Measurements from ENCODE around the gene EXPH5. TPM values are rescaled to one million over a fixed set of nuclear protein-coding genes. Genes with fewer than 3 reads are reported as not detected.
A peak's percentile ranks its signal among the peaks of the same experiment; 100 is the strongest.

EXPH5 gene
- total and polyA plus RNA-seq, 9 of the 15 experiments (the other 6 are each of a cell fraction or from before 2014, with no cell fraction given), result 1.3 to 8.5 (median 4.8) TPM

GRCh38 chr11:108588287-108588686 is 5.3 kb downstream of the EXPH5 start (continued):
- TF ChIP-seq BRD9 (IDR thresholded peaks at IDR 0.05; ENCODE audit: low read depth, partially characterized antibody) (no peak), GATAD2B (IDR thresholded peaks at IDR 0.05; ENCODE audit: borderline replicate concordance) (0 out of 2 replicates have a peak, but pooled peaks have one; percentile 24), PKNOX1 (IDR thresholded peaks at IDR 0.05) (0 out of 2 replicates have a peak, but pooled peaks have one; percentile 22), USF2 (CRISPR knock-in tag; IDR thresholded peaks at IDR 0.05) (no peak), ADNP (tag; IDR thresholded peaks at IDR 0.05) (0 out of 2 replicates have a peak, but pooled peaks have one; percentile 38), SMARCA4 (IDR thresholded peaks at IDR 0.05) (0 out of 2 replicates have a peak, but pooled peaks have one; percentile 27), KAT7 (CRISPR knock-in tag; IDR thresholded peaks at IDR 0.05; ENCODE audit: borderline replicate concordance) (no peak), ZNF408 (CRISPR knock-in tag; IDR thresholded peaks at IDR 0.05; ENCODE audit: low read depth) (no peak), RCOR1 (IDR thresholded peaks at IDR 0.05; ENCODE audit: borderline replicate concordance in 1 of 2, low read depth in 2 of 2, low read length in 2 of 2) (peak in 1 of 2 experiments; percentile 5; a peak in 1 of 4 replicates), ZNF277 (CRISPR knock-in tag; IDR thresholded peaks at IDR 0.05; ENCODE audit: borderline replicate concordance) (no peak), CTCF (IDR thresholded peaks at IDR 0.05 in 2 of 3, conservative IDR thresholded peaks at IDR 0.05 in 1 of 3; ENCODE audit: insufficient read depth in 2 of 3, low read depth in 1 of 3, low read length in 3 of 3) (peak; percentile 30 to 48 (median 34); a peak in 5 of 6 replicates)
